WTC11 (cell line): ENCODE data around the gene IFT122. TPM values are rescaled to one million over a fixed set of nuclear protein-coding genes. Genes with fewer than 3 reads are reported as not detected.

ENCODE experiments used
- ATAC-seq: fragments of 200-7000 bp; cut with Tn5 transposase; 2 replicates; pipeline ENCODE4 v1.10.0; 2021; ENCODE audit warnings: mild to moderate bottlenecking, moderate library complexity
- CTCF ChIA-PET: fragments of 300-600 bp; sonication (Branson Sonifier 250); formaldehyde crosslinking; loops from one replicate; lab custom pipeline; 2021; ENCODE audit warnings: antibody characterized with exemption; lab: Charles Lee
- POLR2A ChIA-PET: fragments of 350-600 bp; sonication (Branson Sonifier 250); formaldehyde crosslinking; loops from one replicate; lab custom pipeline; 2021; ENCODE audit warnings: antibody characterized with exemption; lab: Charles Lee
- DNase-seq: peaks from one replicate; pipeline ENCODE4 v3.0.0; 2021; ENCODE audit warnings: low spot score
- H3K27ac Mint-ChIP-seq: 2 replicates; pipeline ENCODE4 v1.8.0; 2021; ENCODE audit warnings: mixed read lengths
- H3K27me3 Mint-ChIP-seq: 2 replicates; pipeline ENCODE4 v1.8.0; 2021; ENCODE audit warnings: low read depth, mild to moderate bottlenecking, moderate library complexity, mixed read lengths
- H3K36me3 Mint-ChIP-seq: 2 replicates; pipeline ENCODE4 v1.8.0; 2021; ENCODE audit warnings: mixed read lengths
- H3K4me1 Mint-ChIP-seq: 2 replicates; pipeline ENCODE4 v1.8.0; 2022; ENCODE audit warnings: mixed read lengths
- H3K4me3 Mint-ChIP-seq: 2 replicates; pipeline ENCODE4 v1.8.0; 2021; ENCODE audit warnings: mild to moderate bottlenecking, moderate library complexity, mixed read lengths
- H3K9me3 Mint-ChIP-seq: 2 replicates; pipeline ENCODE4 v1.8.0; 2021; ENCODE audit warnings: mixed read lengths
- ATF1 ChIP-seq: sonication (generic); formaldehyde crosslinking; IDR thresholded peaks from 2 replicates; pipeline ENCODE4 v1.8.1; 2023; ENCODE audit warnings: mild to moderate bottlenecking, moderate library complexity, missing genetic modification reagents
- CREB1 ChIP-seq: sonication (generic); formaldehyde crosslinking; IDR thresholded peaks from 2 replicates; pipeline ENCODE4 v1.8.0; 2023; ENCODE audit warnings: mild to moderate bottlenecking, missing genetic modification reagents
- MXD4 ChIP-seq: fragments of 250-450 bp; sonication (Bioruptor Pico); IDR thresholded peaks from 2 replicates; pipeline ENCODE4 v1.8.0; 2021; ENCODE audit warnings: mild to moderate bottlenecking, moderate library complexity, borderline replicate concordance
- NFYB ChIP-seq: sonication (generic); formaldehyde crosslinking; conservative IDR thresholded peaks from 2 replicates; pipeline ENCODE4 v1.8.0; 2022; ENCODE audit warnings: low read depth, missing genetic modification reagents
- NR2C2 ChIP-seq: sonication (generic); formaldehyde crosslinking; IDR thresholded peaks from 2 replicates; pipeline ENCODE4 v1.8.0; 2022; ENCODE audit warnings: mild to moderate bottlenecking, missing genetic modification reagents
- OVOL2 ChIP-seq: fragments of 250-450 bp; sonication (Bioruptor Pico); IDR thresholded peaks from 2 replicates; pipeline ENCODE4 v1.9.0; 2021; ENCODE audit warnings: mild to moderate bottlenecking, borderline replicate concordance
- TEAD4 ChIP-seq: sonication (generic); formaldehyde crosslinking; IDR thresholded peaks from 2 replicates; pipeline ENCODE4 v1.8.0; 2022; ENCODE audit warnings: mild to moderate bottlenecking, missing genetic modification reagents
- TP53 ChIP-seq: sonication (generic); formaldehyde crosslinking; IDR thresholded peaks from 2 replicates; pipeline ENCODE4 v1.8.1; 2023; ENCODE audit warnings: mild to moderate bottlenecking, missing genetic modification reagents
- ZBTB21 ChIP-seq: sonication (generic); formaldehyde crosslinking; IDR thresholded peaks from 2 replicates; pipeline ENCODE4 v1.8.1; 2023; ENCODE audit warnings: mild to moderate bottlenecking, missing genetic modification reagents, borderline replicate concordance
- total RNA-seq: library from RNA; stranded (reverse); gene quantifications from 3 replicates; pipeline ENCODE4 v1.2.3, GENCODE V29; 2021
- TF ChIP-seq, protein P1 (sequence below): sonication (generic); formaldehyde crosslinking; IDR thresholded peaks from 2 replicates; pipeline ENCODE4 v1.8.1; 2023; ENCODE audit warnings: mild to moderate bottlenecking, missing genetic modification reagents, moderate library complexity
- TF ChIP-seq, protein P2 (sequence below): sonication (generic); formaldehyde crosslinking; IDR thresholded peaks from 2 replicates; pipeline ENCODE4 v1.8.0; 2022; ENCODE audit warnings: missing genetic modification reagents
- TF ChIP-seq, protein P3 (sequence below): sonication (generic); formaldehyde crosslinking; IDR thresholded peaks from 2 replicates; pipeline ENCODE4 v1.8.0; 2022; ENCODE audit warnings: mild to moderate bottlenecking, missing genetic modification reagents
- TF ChIP-seq, protein P4 (sequence below): sonication (generic); formaldehyde crosslinking; IDR thresholded peaks from 2 replicates; pipeline ENCODE4 v1.8.1; 2023; ENCODE audit warnings: mild to moderate bottlenecking, missing genetic modification reagents
- TF ChIP-seq, protein P5 (sequence below): fragments of 200-600 bp; IDR thresholded peaks from 2 replicates; pipeline ENCODE4 v1.8.0; 2022; ENCODE audit warnings: antibody characterized with exemption
- TF ChIP-seq, protein P6 (sequence below): fragments of 250-450 bp; sonication (Bioruptor Pico); conservative IDR thresholded peaks from 2 replicates; pipeline ENCODE4 v1.9.0; 2021; ENCODE audit warnings: mild to moderate bottlenecking
- TF ChIP-seq, protein P7 (sequence below): sonication (generic); formaldehyde crosslinking; IDR thresholded peaks from 2 replicates; pipeline ENCODE4 v1.8.1; 2022; ENCODE audit warnings: mild to moderate bottlenecking, missing genetic modification reagents, moderate library complexity, borderline replicate concordance

The IFT122 gene
- total RNA-seq, 1 experiment from 2014 or later, result 22.8 TPM

DNA sequence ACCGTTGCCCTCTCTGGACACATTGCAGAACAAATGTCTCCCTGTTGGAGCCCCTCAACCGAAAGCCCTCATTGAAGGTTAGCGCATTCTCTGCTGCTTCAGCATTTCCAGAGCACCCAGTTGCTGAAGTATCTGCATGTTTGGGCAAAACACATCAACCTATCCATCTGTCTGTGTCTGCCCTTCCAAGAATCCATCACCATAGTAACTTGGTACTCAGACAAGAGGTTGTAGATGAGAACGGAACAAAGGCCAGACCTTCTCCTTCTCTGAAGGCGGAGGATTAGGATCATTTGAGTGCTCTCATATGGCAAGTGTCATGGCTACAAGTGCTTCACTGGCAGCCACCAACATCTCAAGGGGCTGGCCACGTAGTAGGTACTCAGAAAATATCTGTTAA, 65.3 kb downstream of the IFT122 start:
- no peaks in the 10 kb centered on the region for H3K27me3 Mint-ChIP-seq
- POLR2A ChIA-PET, result no interaction called here
- ATAC-seq, result no peak
- H3K4me3 Mint-ChIP-seq, result no peak overlapping the region
- H3K9me3 Mint-ChIP-seq, result no peaks in the 10 kb centered on the region
- CTCF ChIA-PET, result no interaction called here
- H3K27ac Mint-ChIP-seq, result no peak overlapping the region
- TF ChIP-seq TEAD4 (CRISPR knock-in tag) (no peak), CREB1 (no peak), ATF1 (CRISPR knock-in tag) (no peak), MXD4 (CRISPR knock-in tag) (no peak), ZBTB21 (CRISPR knock-in tag) (no peak), NR2C2 (CRISPR knock-in tag) (no peak)
- TF ChIP-seq, protein P1, sequence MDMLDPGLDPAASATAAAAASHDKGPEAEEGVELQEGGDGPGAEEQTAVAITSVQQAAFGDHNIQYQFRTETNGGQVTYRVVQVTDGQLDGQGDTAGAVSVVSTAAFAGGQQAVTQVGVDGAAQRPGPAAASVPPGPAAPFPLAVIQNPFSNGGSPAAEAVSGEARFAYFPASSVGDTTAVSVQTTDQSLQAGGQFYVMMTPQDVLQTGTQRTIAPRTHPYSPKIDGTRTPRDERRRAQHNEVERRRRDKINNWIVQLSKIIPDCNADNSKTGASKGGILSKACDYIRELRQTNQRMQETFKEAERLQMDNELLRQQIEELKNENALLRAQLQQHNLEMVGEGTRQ (CRISPR knock-in tag), result no peak
- DNase-seq, result no peak
- peaks cover 10% of the 10 kb centered on the region for H3K4me1 Mint-ChIP-seq
- H3K36me3 Mint-ChIP-seq, result no peaks in the 10 kb centered on the region; the same call in 1 of the 2 replicates

DNA sequence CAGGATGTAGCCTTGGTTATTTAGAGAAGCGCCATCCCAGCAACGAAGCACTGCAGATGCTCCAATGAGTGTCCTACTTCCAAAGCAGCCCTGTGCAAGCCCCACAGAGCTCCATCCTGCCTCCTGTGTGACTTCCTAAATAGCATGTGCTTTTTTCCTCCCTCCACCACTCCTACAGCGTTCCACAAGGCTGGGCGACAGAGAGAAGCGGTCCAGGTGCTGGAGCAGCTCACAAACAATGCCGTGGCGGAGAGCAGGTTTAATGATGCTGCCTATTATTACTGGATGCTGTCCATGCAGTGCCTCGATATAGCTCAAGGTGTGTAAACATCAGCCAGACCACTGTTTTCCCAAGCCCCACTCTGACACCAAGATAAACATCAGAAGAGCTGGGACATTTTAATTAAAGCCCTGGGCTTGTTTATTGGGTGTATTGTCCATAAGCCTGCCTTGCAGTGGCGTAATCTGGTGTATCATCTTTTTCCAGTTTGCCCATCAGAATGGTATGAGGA, 66.3 kb downstream of the IFT122 start:
- TF ChIP-seq, protein P2, sequence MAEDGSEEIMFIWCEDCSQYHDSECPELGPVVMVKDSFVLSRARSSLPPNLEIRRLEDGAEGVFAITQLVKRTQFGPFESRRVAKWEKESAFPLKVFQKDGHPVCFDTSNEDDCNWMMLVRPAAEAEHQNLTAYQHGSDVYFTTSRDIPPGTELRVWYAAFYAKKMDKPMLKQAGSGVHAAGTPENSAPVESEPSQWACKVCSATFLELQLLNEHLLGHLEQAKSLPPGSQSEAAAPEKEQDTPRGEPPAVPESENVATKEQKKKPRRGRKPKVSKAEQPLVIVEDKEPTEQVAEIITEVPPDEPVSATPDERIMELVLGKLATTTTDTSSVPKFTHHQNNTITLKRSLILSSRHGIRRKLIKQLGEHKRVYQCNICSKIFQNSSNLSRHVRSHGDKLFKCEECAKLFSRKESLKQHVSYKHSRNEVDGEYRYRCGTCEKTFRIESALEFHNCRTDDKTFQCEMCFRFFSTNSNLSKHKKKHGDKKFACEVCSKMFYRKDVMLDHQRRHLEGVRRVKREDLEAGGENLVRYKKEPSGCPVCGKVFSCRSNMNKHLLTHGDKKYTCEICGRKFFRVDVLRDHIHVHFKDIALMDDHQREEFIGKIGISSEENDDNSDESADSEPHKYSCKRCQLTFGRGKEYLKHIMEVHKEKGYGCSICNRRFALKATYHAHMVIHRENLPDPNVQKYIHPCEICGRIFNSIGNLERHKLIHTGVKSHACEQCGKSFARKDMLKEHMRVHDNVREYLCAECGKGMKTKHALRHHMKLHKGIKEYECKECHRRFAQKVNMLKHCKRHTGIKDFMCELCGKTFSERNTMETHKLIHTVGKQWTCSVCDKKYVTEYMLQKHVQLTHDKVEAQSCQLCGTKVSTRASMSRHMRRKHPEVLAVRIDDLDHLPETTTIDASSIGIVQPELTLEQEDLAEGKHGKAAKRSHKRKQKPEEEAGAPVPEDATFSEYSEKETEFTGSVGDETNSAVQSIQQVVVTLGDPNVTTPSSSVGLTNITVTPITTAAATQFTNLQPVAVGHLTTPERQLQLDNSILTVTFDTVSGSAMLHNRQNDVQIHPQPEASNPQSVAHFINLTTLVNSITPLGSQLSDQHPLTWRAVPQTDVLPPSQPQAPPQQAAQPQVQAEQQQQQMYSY (CRISPR knock-in tag), result no peak
- TF ChIP-seq, protein P3, sequence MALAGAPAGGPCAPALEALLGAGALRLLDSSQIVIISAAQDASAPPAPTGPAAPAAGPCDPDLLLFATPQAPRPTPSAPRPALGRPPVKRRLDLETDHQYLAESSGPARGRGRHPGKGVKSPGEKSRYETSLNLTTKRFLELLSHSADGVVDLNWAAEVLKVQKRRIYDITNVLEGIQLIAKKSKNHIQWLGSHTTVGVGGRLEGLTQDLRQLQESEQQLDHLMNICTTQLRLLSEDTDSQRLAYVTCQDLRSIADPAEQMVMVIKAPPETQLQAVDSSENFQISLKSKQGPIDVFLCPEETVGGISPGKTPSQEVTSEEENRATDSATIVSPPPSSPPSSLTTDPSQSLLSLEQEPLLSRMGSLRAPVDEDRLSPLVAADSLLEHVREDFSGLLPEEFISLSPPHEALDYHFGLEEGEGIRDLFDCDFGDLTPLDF, result no peak
- no peak for TF ChIP-seq TP53
- TF ChIP-seq, protein P4, sequence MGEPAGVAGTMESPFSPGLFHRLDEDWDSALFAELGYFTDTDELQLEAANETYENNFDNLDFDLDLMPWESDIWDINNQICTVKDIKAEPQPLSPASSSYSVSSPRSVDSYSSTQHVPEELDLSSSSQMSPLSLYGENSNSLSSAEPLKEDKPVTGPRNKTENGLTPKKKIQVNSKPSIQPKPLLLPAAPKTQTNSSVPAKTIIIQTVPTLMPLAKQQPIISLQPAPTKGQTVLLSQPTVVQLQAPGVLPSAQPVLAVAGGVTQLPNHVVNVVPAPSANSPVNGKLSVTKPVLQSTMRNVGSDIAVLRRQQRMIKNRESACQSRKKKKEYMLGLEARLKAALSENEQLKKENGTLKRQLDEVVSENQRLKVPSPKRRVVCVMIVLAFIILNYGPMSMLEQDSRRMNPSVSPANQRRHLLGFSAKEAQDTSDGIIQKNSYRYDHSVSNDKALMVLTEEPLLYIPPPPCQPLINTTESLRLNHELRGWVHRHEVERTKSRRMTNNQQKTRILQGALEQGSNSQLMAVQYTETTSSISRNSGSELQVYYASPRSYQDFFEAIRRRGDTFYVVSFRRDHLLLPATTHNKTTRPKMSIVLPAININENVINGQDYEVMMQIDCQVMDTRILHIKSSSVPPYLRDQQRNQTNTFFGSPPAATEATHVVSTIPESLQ (CRISPR knock-in tag), result no peak
- DNase-seq (no peak), ATAC-seq (no peak)
- Mint-ChIP-seq H3K4me1 (peaks cover 7% of the 10 kb centered on the region), H3K4me3 (no peak overlapping the region), H3K27me3 (no peaks in the 10 kb centered on the region; the same call in 1 of the 2 replicates), H3K36me3 (no peaks in the 10 kb centered on the region; the same call in 1 of the 2 replicates), H3K27ac (no peak overlapping the region), H3K9me3 (no peaks in the 10 kb centered on the region)
- POLR2A ChIA-PET, result interaction anchor here (1.1 kb wide), 1 partner anchor 13 kb away, joined by 3 read pairs; no protein-coding TSS in a partner anchor
- CTCF ChIA-PET, result interaction anchor here (1.0 to 1.2 kb wide), 2 partner anchors 16 to 24 kb away, joined by 3 read pairs; no protein-coding TSS in a partner anchor

DNA sequence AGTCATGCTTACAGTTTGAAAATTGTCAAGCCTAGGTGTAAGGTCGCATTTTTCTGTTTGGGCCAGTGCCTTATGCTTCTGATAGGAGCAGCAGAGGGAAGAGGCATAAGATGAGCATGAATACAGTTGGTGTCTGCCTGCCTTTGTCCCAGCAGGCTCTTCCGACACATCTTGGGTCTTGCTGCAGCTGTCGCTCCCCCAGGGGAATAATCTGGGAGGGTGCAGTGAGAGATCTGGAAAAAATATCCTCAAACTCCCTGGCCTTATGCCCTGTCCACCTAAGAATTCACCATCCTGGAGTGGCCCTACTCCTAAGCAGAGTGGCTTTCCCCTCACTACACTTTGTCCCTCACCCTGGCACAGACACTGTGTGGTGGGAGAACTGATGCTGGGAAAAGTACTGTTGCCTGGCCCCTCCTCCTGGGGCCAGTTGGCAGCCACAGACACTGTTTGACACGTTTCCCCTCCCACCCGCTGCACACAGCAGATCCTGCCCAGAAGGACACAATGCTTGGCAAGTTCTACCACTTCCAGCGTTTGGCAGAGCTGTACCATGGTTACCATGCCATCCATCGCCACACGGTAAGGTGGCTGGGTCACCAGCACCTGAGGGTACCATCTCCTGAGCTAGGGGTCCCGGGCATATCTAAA, 67.3 kb downstream of the IFT122 start:
- H3K9me3 Mint-ChIP-seq, result no peaks in the 10 kb centered on the region
- H3K27me3 Mint-ChIP-seq, result no peaks in the 10 kb centered on the region; the same call in 1 of the 2 replicates
- DNase-seq, result no peak
- POLR2A ChIA-PET, result no interaction called here
- CTCF ChIA-PET, result no interaction called here
- ATAC-seq, result no peak
- no peaks in the 10 kb centered on the region; the same call in 1 of the 2 replicates for H3K36me3 Mint-ChIP-seq
- no peaks in the 10 kb centered on the region for H3K4me1 Mint-ChIP-seq
- no peak overlapping the region for H3K4me3 Mint-ChIP-seq
- no peak overlapping the region for H3K27ac Mint-ChIP-seq
- TF ChIP-seq, protein P5, sequence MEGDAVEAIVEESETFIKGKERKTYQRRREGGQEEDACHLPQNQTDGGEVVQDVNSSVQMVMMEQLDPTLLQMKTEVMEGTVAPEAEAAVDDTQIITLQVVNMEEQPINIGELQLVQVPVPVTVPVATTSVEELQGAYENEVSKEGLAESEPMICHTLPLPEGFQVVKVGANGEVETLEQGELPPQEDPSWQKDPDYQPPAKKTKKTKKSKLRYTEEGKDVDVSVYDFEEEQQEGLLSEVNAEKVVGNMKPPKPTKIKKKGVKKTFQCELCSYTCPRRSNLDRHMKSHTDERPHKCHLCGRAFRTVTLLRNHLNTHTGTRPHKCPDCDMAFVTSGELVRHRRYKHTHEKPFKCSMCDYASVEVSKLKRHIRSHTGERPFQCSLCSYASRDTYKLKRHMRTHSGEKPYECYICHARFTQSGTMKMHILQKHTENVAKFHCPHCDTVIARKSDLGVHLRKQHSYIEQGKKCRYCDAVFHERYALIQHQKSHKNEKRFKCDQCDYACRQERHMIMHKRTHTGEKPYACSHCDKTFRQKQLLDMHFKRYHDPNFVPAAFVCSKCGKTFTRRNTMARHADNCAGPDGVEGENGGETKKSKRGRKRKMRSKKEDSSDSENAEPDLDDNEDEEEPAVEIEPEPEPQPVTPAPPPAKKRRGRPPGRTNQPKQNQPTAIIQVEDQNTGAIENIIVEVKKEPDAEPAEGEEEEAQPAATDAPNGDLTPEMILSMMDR, result no peak
- TF ChIP-seq, protein P6, sequence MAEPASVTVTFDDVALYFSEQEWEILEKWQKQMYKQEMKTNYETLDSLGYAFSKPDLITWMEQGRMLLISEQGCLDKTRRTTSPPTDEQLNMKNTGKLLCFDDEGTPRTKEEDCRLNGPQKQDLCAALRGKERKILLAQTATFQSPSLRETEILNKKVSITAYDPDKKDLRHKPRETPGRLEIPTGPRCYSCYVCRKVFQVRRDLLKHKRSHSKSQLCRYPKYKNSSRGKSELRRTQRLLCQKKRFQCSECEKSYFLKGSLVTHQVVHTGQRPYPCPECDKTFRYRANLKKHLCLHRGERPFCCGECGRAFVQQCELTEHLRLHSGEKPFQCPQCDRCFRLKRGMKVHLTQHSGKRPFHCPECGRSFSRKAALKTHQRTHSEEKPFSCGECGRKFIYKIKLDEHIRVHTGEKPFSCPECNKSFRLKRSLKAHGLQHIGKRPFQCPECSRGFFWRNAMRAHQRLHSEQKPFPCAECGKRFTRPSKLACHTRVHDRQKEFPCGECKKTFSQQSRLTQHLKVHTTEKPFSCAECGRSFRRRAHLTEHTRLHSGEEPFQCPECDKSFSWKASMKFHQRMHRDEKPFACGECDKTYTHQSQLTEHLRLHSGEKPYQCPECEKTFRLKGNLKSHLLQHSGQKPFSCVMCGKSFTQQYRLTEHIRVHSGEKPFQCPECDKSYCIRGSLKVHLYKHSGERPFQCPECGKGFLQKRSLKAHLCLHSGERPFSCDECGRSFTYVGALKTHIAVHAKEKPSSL (CRISPR knock-in tag), result no peak
- TF ChIP-seq, protein P7, sequence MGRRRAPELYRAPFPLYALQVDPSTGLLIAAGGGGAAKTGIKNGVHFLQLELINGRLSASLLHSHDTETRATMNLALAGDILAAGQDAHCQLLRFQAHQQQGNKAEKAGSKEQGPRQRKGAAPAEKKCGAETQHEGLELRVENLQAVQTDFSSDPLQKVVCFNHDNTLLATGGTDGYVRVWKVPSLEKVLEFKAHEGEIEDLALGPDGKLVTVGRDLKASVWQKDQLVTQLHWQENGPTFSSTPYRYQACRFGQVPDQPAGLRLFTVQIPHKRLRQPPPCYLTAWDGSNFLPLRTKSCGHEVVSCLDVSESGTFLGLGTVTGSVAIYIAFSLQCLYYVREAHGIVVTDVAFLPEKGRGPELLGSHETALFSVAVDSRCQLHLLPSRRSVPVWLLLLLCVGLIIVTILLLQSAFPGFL (CRISPR knock-in tag), result no peak
- TF ChIP-seq NFYB, result no peak
- TF ChIP-seq OVOL2 (CRISPR knock-in tag), result no peak
